Stomach (tissue), 9 donors: ENCODE measurements around the gene LRP1B. TPM values are rescaled to one million over a fixed set of nuclear protein-coding genes. Genes with fewer than 3 reads are reported as not detected.
A peak's percentile ranks its signal among the peaks of the same experiment; 100 is the strongest.

ENCODE experiments used
- DNase-seq, 2 donors: peaks; one replicate each; pipeline versions ENCODE4 v3.0.0 to v3.0.0-alpha.2; 2013 to 2019
- H3K27ac ChIP-seq, 5 donors: fragments of 200-600 bp in 4 of 5; sonication (generic) in 4 of 5; one replicate each; pipeline ENCODE4 v1.5.1; 2013 to 2019; ENCODE audit warnings: mild to moderate bottlenecking in 1 of 5, moderate library complexity in 1 of 5
- H3K27me3 ChIP-seq, 3 donors: fragments of 200-600 bp; sonication (generic); one replicate each; pipeline ENCODE4 v1.5.1; 2017 to 2019; ENCODE audit warnings: mixed run types in 1 of 3
- H3K36me3 ChIP-seq, 4 donors: fragments of 200-600 bp; sonication (generic); 1 replicate in 3 of 4; 2 replicates in 1 of 4; pipeline ENCODE4 v1.5.1; 2016 to 2019
- H3K4me1 ChIP-seq, 4 donors: fragments of 200-600 bp; sonication (generic); one replicate each; pipeline ENCODE4 v1.5.1; 2016 to 2019
- H3K4me3 ChIP-seq, 4 donors: fragments of 200-600 bp; sonication (generic) in 3 of 4; one replicate each; pipeline ENCODE4 v1.5.1; 2016 to 2019; ENCODE audit warnings: mild to moderate bottlenecking in 1 of 4
- H3K9me3 ChIP-seq, 4 donors: fragments of 200-600 bp; sonication (generic); one replicate each; pipeline ENCODE4 v1.5.1; 2016 to 2019
- EP300 ChIP-seq: sonication (generic); formaldehyde crosslinking; IDR thresholded peaks from one replicate; pipeline ENCODE4 v1.6.1; 2017; ENCODE audit warnings: antibody characterized with exemption
- POLR2A ChIP-seq, 4 donors: fragments of 450-650 bp; IDR thresholded peaks; one replicate each; pipeline ENCODE4 v1.6.1; 2016; ENCODE audit warnings: antibody characterized with exemption in 4 of 4, control low read depth in 2 of 4, mild to moderate bottlenecking in 1 of 4, moderate library complexity in 1 of 4
- POLR2AphosphoS5 ChIP-seq, 3 donors: sonication (generic); formaldehyde crosslinking; IDR thresholded peaks; one replicate each; pipeline ENCODE4 v1.6.1; 2016; ENCODE audit warnings: antibody characterized with exemption in 3 of 3
- WGBS, 5 donors: extraction: QIAGEN DNeasy Blood & Tissue Kit in 3 of 5; methylation state at CpG; one replicate each; pipeline versions ENCODE4 v1.1.5 to v1.1.7; 2013 to 2018; 5-methylcytosine and 5-hydroxymethylcytosine counted together
- intact Hi-C: fragments of 100-400 bp; cut with DNase I; formaldehyde crosslinking; loops from one replicate; pipeline ENCODE4 v1.15.1; 2023; ENCODE audit warnings: low total_unique reads
- polyA plus RNA-seq, 3 donors: library from polyadenylated mRNA; stranded (reverse); fragments of 200-250 nt; gene quantifications; one replicate each; pipeline ENCODE4 v1.2.3, GENCODE V29; 2013
- total RNA-seq, 5 donors: library from RNA; depleted of rRNA; stranded (reverse); fragments of >200 nt; gene quantifications; one replicate each; pipeline versions ENCODE4 v1.1.0 to v1.2.3, GENCODE V29; 2014 to 2016
- TF ChIP-seq, protein P1 (sequence below), 7 experiments: fragments of 450-650 bp in 4 of 7; fragments of 200-600 bp in 3 of 7; sonication (generic) in 3 of 7; IDR thresholded peaks; one replicate each; pipeline ENCODE4 v1.5.1; 2016 to 2019; ENCODE audit warnings: antibody characterized with exemption in 7 of 7, control low read depth in 2 of 7, mild to moderate bottlenecking in 1 of 7
- donor health status: healthy with polysubstance abuse.
- donor health status: Bipolar disorder and iron deficiency.
- donor health status: healthy.

The LRP1B gene
- total and polyA plus RNA-seq, 8 donors: under 0.01 to 9.0 (median 0.38) TPM

DNA sequence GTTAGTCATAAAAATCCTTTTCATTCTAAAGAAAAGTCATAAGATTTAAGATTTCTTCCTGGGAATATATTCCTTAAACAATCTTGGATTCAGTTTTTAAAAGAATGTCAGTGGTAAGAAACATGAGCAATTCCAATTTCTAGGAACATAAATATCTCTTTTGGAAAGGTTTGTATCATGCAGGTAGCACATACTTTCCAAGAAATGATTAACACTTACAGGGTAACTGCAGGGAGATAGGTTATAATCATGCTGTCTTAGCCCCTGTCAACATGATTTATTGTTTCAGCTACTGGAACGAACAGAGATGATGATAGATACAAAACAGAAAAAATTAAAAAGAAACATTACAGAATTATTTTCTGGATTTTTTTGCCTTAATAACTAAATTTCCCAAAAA, 1537.7 kb downstream of the LRP1B start:
- no peaks in the 10 kb centered on the region for H3K4me1 ChIP-seq
- H3K4me3 ChIP-seq: no peak overlapping the region
- TF ChIP-seq, protein P1, sequence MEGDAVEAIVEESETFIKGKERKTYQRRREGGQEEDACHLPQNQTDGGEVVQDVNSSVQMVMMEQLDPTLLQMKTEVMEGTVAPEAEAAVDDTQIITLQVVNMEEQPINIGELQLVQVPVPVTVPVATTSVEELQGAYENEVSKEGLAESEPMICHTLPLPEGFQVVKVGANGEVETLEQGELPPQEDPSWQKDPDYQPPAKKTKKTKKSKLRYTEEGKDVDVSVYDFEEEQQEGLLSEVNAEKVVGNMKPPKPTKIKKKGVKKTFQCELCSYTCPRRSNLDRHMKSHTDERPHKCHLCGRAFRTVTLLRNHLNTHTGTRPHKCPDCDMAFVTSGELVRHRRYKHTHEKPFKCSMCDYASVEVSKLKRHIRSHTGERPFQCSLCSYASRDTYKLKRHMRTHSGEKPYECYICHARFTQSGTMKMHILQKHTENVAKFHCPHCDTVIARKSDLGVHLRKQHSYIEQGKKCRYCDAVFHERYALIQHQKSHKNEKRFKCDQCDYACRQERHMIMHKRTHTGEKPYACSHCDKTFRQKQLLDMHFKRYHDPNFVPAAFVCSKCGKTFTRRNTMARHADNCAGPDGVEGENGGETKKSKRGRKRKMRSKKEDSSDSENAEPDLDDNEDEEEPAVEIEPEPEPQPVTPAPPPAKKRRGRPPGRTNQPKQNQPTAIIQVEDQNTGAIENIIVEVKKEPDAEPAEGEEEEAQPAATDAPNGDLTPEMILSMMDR (IDR thresholded peaks at IDR 0.05): no peak
- TF ChIP-seq POLR2AphosphoS5 (IDR thresholded peaks at IDR 0.05): no peak
- TF ChIP-seq EP300: no peak
- TF ChIP-seq POLR2A (IDR thresholded peaks at IDR 0.05): no peak
- H3K9me3 ChIP-seq: no peaks in the 10 kb centered on the region
- H3K27me3 ChIP-seq: no peaks in the 10 kb centered on the region
- no peak overlapping the region for H3K27ac ChIP-seq
- intact Hi-C loops: no loop called here
- no peak for DNase-seq
- no peaks in the 10 kb centered on the region for H3K36me3 ChIP-seq
- 0 to 52% (median 29%) methylated on average over 1 of the region's 1 CpG for WGBS, 5 donors

DNA sequence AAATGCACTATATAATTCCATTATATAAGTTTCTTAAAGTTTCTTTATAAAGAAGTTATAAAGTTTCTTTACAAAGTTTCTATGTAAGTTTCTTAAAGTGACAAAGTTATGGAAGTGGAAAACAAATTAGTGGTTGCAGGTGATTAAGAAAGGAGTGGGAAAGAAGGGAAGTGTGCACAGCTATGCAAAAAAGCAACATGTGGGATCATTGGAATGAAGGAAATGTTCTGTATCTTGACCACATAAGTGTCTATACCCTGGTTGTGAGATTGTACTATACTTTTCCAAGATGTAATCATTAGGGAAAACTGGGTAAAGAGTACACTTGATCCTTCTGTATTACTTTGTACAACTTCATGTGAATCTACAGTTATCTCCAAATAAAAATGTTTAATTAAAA, 1541.1 kb downstream of the LRP1B start:
- Histone ChIP-seq H3K9me3 (no peaks in the 10 kb centered on the region), H3K36me3 (no peaks in the 10 kb centered on the region), H3K4me1 (no peaks in the 10 kb centered on the region), H3K27ac (no peak overlapping the region), H3K4me3 (no peak overlapping the region), H3K27me3 (no peaks in the 10 kb centered on the region)
- TF ChIP-seq, protein P1 (IDR thresholded peaks at IDR 0.05): no peak
- no peak for TF ChIP-seq POLR2AphosphoS5 (IDR thresholded peaks at IDR 0.05)
- no peak for TF ChIP-seq EP300
- TF ChIP-seq POLR2A (IDR thresholded peaks at IDR 0.05): no peak
- DNase-seq: no peak
- intact Hi-C loops: no loop called here

DNA sequence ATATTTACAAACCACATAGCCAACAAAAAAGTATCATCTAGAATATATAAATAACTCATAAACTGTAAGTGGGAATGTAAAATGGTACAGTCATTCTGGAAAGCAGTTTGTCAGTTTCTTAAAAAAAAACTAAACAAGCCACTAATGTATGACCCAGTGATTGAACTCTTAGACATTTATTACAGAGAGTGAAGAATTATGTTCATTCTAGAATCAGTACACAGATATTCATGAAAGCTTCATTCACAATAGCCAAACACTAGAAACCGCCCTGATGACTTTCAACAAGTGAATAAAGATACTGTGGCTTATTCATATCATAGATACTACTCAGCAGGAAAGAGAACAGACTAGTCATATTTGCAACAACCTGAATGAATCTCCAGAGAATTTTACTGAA, 1541.5 kb downstream of the LRP1B start:
- Histone ChIP-seq H3K9me3 (no peaks in the 10 kb centered on the region), H3K27ac (no peak overlapping the region), H3K27me3 (no peaks in the 10 kb centered on the region), H3K36me3 (no peaks in the 10 kb centered on the region), H3K4me3 (no peak overlapping the region), H3K4me1 (no peaks in the 10 kb centered on the region)
- intact Hi-C loops: no loop called here
- no peak for DNase-seq
- 56 to 80% (median 76%) methylated on average over 1 of the region's 1 CpG for WGBS, 5 donors
- TF ChIP-seq POLR2AphosphoS5 (IDR thresholded peaks at IDR 0.05) (no peak), EP300 (no peak), POLR2A (IDR thresholded peaks at IDR 0.05) (no peak)
- TF ChIP-seq, protein P1 (IDR thresholded peaks at IDR 0.05): no peak

DNA sequence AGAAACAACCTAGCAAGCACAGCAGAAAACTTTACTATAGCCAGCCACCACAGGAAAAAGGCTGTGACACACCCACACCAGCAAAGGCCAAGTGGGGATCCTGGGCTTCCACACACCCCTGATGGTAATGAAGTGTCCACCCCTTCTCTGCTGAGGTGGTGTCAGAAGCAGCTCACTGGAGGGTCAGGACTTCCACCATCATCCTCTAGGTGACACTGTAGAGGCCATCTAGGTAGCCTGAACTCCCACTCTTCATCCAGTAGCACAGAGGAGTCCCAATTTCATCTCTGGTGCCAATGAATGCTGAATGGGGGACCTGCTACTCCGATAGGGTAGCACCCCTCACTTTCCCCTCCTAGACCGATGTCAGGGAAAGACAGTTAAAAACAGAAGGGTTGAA, 1544.4 kb downstream of the LRP1B start:
- Histone ChIP-seq H3K4me1 (no peaks in the 10 kb centered on the region), H3K4me3 (no peak overlapping the region), H3K27me3 (no peaks in the 10 kb centered on the region), H3K9me3 (no peaks in the 10 kb centered on the region), H3K36me3 (no peaks in the 10 kb centered on the region), H3K27ac (no peak overlapping the region)
- WGBS, 5 donors: 76 to 86% (median 85%) methylated on average over 2 of the region's 2 CpGs
- DNase-seq: peak in 1 of 2 donors; percentile 27
- no peak for TF ChIP-seq POLR2A (IDR thresholded peaks at IDR 0.05)
- TF ChIP-seq, protein P1 (IDR thresholded peaks at IDR 0.05): peak in 4 of 7 experiments; percentile 13 to 30 (median 22)
- intact Hi-C loops: no loop called here
